GM23338 (cell line): ENCODE measurements around the gene TMEM141. TPM values are rescaled to one million over a fixed set of nuclear protein-coding genes. Genes with fewer than 3 reads are reported as not detected.
"Not testable (repeated sequence)": the region's sequence is repeated elsewhere in the genome, so short reads cannot be mapped to it uniquely, and the experiment has no call there.

Source experiments
- ATAC-seq: fragments of 200-7000 bp; cut with Tn5 transposase; 3 replicates; pipeline ENCODE4 v1.9.1; 2020
- DNase-seq: peaks from one replicate; pipeline ENCODE4 v3.0.0-alpha.2; 2015; ENCODE audit warnings: low spot score
- H2AFZ ChIP-seq: fragments of 200-600 bp; sonication (generic); 2 replicates; pipeline ENCODE4 v1.8.0; 2016; ENCODE audit warnings: antibody characterized with exemption, mild to moderate bottlenecking, moderate library complexity
- H3F3A ChIP-seq: fragments of 200-600 bp; sonication (generic); replicated peaks from 2 replicates; pipeline ENCODE4 v1.8.0; 2017; ENCODE audit warnings: antibody characterized with exemption, mixed run types, low read depth
- H3K27ac ChIP-seq: fragments of 200-600 bp; sonication (generic); 2 replicates; pipeline ENCODE4 v1.6.1; 2016; ENCODE audit warnings: low read depth
- H3K27me3 ChIP-seq: fragments of 200-600 bp; sonication (generic); 2 replicates; pipeline ENCODE4 v1.8.0; 2016; ENCODE audit warnings: mild to moderate bottlenecking, mixed run types, moderate library complexity; ENCODE audit not compliant: insufficient read depth
- H3K36me3 ChIP-seq: fragments of 200-600 bp; sonication (generic); 2 replicates; pipeline ENCODE4 v1.8.0; 2016; ENCODE audit warnings: mild to moderate bottlenecking; ENCODE audit not compliant: insufficient read depth
- H3K4me1 ChIP-seq: fragments of 200-600 bp; sonication (generic); 2 replicates; pipeline ENCODE4 v1.8.0; 2016; ENCODE audit warnings: mild to moderate bottlenecking, moderate library complexity; ENCODE audit not compliant: insufficient read depth
- H3K4me2 ChIP-seq: fragments of 200-600 bp; sonication (generic); 2 replicates; pipeline ENCODE4 v1.7.1; 2017; ENCODE audit warnings: mixed run types
- H3K4me3 ChIP-seq: fragments of 200-600 bp; sonication (generic); 2 replicates; pipeline ENCODE4 v1.6.1; 2016; ENCODE audit warnings: mixed run types
- H3K79me2 ChIP-seq: fragments of 200-600 bp; sonication (generic); replicated peaks from 2 replicates; pipeline ENCODE4 v1.8.0; 2017; ENCODE audit warnings: mild to moderate bottlenecking; ENCODE audit not compliant: insufficient read depth
- H3K9me2 ChIP-seq: fragments of 200-600 bp; sonication (generic); 2 replicates; pipeline ENCODE4 v1.8.0; 2017; ENCODE audit not compliant: insufficient read depth
- H4K20me1 ChIP-seq: fragments of 200-600 bp; sonication (generic); replicated peaks from 2 replicates; pipeline ENCODE4 v1.8.0; 2017; ENCODE audit warnings: mild to moderate bottlenecking; ENCODE audit not compliant: insufficient read depth
- H3K27ac Mint-ChIP-seq: 2 replicates; pipeline ENCODE4 v1.8.0; 2020; ENCODE audit warnings: inconsistent platforms, mild to moderate bottlenecking, moderate library complexity, mixed read lengths
- H3K27me3 Mint-ChIP-seq: 3 replicates; pipeline ENCODE4 v1.8.0; 2022; ENCODE audit warnings: low read depth, mild to moderate bottlenecking, moderate library complexity, mixed read lengths, inconsistent platforms; ENCODE audit not compliant: insufficient read depth, poor library complexity
- H3K36me3 Mint-ChIP-seq: 3 replicates; pipeline ENCODE4 v1.8.0; 2021; ENCODE audit warnings: low read depth, mild to moderate bottlenecking, inconsistent platforms, moderate library complexity, mixed read lengths
- H3K4me1 Mint-ChIP-seq: 3 replicates; pipeline ENCODE4 v1.8.0; 2020; ENCODE audit warnings: mild to moderate bottlenecking, inconsistent platforms, mixed read lengths
- H3K4me3 Mint-ChIP-seq: 3 replicates; pipeline ENCODE4 v1.8.0; 2021; ENCODE audit warnings: moderate library complexity, mild to moderate bottlenecking, inconsistent platforms, mixed read lengths
- H3K9me3 Mint-ChIP-seq: 3 replicates; pipeline ENCODE4 v1.8.0; 2020; ENCODE audit warnings: moderate library complexity, mild to moderate bottlenecking, inconsistent platforms, mixed read lengths
- POLR2AphosphoS5 ChIP-seq: IDR thresholded peaks from 2 replicates; pipeline ENCODE4 v1.6.1; 2016; ENCODE audit warnings: antibody characterized with exemption, low read depth
- ZNF114 ChIP-seq: fragments of 250-450 bp; sonication (Bioruptor Pico); IDR thresholded peaks from 2 replicates; pipeline ENCODE4 v1.5.0; 2020; ENCODE audit warnings: mild to moderate bottlenecking, moderate library complexity
- polyA plus RNA-seq: library from polyadenylated mRNA; unstranded; fragments of >200 nt; fragmentation: Nextera tagmentation; extraction: Ambion mirVana; gene quantifications from 2 replicates; pipeline ENCODE4 v1.2.1, GENCODE V29; 2016
- total RNA-seq: library from RNA; depleted of rRNA; stranded (reverse); fragments of >200 nt; shearing (Covaris generic); gene quantifications from 2 replicates; pipeline ENCODE4 v1.2.3, GENCODE V29; 2014
- TF ChIP-seq, protein P1 (sequence below): fragments of 250-450 bp; sonication (Bioruptor Pico); IDR thresholded peaks from 2 replicates; pipeline ENCODE4 v1.5.0; 2020; ENCODE audit warnings: mild to moderate bottlenecking, moderate library complexity
- TF ChIP-seq, protein P2 (sequence below), 2 experiments: fragments of 200-600 bp in 1 of 2; sonication (generic) in 1 of 2; conservative IDR thresholded peaks; 2 replicates each; pipeline versions ENCODE4 v1.5.1 to v1.6.1; 2016 to 2017; ENCODE audit warnings: antibody characterized with exemption in 2 of 2, low read depth in 2 of 2, mild to moderate bottlenecking in 2 of 2, moderate library complexity in 1 of 2

TMEM141 gene
- total and polyA plus RNA-seq, 2 experiments from 2014 or later = 71.4 to 90.5 TPM

DNA sequence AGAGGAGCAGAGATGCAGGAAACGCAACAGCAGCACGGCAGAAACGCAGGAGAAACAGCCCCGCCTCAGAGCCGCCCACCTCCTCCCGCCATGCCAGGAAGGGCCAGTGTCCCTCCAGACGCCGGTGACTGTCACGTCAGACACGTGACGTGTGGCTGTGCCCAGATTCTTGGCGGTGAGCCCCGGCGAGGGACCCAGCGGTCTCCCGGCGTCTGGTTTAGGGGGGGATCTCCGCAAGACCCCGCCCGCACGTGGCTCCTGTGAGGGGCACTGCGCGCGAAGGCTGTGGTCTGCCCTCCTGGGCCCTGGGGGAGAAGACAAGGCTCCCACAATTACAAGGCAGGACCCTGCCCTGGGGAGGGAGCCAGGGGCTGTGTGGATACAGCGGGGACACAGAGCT lies 30.7 kb upstream of the TMEM141 start:
- Histone ChIP-seq H3K36me3 (no peaks in the 10 kb centered on the region), H3K4me3 (no peak overlapping the region), H3K79me2 (no peaks in the 10 kb centered on the region), H3K9me2 (no peaks in the 10 kb centered on the region), H3K4me2 (no peak overlapping the region), H2AFZ (peak overlapping the region; percentile 32; the same call in 1 of the 2 replicates), H3K27me3 (no peaks in the 10 kb centered on the region), H3K4me1 (no peaks in the 10 kb centered on the region), H3K27ac (no peak overlapping the region), H4K20me1 (no peaks in the 10 kb centered on the region), H3F3A (0 out of 2 replicates have a peak, but pooled peaks cover 5% of the 10 kb centered on the region)
- no peak overlapping the region; the same call in 2 of the 3 replicates for H3K4me3 Mint-ChIP-seq
- no peak for TF ChIP-seq ZNF114 (CRISPR knock-in tag)
- no peak for TF ChIP-seq POLR2AphosphoS5
- TF ChIP-seq, protein P1, sequence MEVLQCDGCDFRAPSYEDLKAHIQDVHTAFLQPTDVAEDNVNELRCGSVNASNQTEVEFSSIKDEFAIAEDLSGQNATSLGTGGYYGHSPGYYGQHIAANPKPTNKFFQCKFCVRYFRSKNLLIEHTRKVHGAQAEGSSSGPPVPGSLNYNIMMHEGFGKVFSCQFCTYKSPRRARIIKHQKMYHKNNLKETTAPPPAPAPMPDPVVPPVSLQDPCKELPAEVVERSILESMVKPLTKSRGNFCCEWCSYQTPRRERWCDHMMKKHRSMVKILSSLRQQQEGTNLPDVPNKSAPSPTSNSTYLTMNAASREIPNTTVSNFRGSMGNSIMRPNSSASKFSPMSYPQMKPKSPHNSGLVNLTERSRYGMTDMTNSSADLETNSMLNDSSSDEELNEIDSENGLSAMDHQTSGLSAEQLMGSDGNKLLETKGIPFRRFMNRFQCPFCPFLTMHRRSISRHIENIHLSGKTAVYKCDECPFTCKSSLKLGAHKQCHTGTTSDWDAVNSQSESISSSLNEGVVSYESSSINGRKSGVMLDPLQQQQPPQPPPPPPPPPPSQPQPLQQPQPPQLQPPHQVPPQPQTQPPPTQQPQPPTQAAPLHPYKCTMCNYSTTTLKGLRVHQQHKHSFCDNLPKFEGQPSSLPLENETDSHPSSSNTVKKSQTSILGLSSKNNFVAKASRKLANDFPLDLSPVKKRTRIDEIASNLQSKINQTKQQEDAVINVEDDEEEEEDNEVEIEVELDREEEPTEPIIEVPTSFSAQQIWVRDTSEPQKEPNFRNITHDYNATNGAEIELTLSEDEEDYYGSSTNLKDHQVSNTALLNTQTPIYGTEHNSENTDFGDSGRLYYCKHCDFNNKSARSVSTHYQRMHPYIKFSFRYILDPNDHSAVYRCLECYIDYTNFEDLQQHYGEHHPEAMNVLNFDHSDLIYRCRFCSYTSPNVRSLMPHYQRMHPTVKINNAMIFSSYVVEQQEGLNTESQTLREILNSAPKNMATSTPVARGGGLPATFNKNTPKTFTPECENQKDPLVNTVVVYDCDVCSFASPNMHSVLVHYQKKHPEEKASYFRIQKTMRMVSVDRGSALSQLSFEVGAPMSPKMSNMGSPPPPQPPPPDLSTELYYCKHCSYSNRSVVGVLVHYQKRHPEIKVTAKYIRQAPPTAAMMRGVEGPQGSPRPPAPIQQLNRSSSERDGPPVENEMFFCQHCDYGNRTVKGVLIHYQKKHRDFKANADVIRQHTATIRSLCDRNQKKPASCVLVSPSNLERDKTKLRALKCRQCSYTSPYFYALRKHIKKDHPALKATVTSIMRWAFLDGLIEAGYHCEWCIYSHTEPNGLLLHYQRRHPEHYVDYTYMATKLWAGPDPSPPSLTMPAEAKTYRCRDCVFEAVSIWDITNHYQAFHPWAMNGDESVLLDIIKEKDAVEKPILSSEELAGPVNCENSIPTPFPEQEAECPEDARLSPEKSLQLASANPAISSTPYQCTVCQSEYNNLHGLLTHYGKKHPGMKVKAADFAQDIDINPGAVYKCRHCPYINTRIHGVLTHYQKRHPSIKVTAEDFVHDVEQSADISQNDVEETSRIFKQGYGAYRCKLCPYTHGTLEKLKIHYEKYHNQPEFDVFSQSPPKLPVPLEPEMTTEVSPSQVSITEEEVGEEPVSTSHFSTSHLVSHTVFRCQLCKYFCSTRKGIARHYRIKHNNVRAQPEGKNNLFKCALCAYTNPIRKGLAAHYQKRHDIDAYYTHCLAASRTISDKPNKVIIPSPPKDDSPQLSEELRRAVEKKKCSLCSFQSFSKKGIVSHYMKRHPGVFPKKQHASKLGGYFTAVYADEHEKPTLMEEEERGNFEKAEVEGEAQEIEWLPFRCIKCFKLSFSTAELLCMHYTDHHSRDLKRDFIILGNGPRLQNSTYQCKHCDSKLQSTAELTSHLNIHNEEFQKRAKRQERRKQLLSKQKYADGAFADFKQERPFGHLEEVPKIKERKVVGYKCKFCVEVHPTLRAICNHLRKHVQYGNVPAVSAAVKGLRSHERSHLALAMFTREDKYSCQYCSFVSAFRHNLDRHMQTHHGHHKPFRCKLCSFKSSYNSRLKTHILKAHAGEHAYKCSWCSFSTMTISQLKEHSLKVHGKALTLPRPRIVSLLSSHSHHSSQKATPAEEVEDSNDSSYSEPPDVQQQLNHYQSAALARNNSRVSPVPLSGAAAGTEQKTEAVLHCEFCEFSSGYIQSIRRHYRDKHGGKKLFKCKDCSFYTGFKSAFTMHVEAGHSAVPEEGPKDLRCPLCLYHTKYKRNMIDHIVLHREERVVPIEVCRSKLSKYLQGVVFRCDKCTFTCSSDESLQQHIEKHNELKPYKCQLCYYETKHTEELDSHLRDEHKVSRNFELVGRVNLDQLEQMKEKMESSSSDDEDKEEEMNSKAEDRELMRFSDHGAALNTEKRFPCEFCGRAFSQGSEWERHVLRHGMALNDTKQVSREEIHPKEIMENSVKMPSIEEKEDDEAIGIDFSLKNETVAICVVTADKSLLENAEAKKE = no peak
- H3K27me3 Mint-ChIP-seq = peaks cover 9% of the 10 kb centered on the region
- no peak overlapping the region for H3K27ac Mint-ChIP-seq
- DNase-seq (no peak), ATAC-seq (no peak)
- H3K4me1 Mint-ChIP-seq = peaks cover 13% of the 10 kb centered on the region
- peaks cover 11% of the 10 kb centered on the region for H3K9me3 Mint-ChIP-seq
- no peaks in the 10 kb centered on the region for H3K36me3 Mint-ChIP-seq

DNA sequence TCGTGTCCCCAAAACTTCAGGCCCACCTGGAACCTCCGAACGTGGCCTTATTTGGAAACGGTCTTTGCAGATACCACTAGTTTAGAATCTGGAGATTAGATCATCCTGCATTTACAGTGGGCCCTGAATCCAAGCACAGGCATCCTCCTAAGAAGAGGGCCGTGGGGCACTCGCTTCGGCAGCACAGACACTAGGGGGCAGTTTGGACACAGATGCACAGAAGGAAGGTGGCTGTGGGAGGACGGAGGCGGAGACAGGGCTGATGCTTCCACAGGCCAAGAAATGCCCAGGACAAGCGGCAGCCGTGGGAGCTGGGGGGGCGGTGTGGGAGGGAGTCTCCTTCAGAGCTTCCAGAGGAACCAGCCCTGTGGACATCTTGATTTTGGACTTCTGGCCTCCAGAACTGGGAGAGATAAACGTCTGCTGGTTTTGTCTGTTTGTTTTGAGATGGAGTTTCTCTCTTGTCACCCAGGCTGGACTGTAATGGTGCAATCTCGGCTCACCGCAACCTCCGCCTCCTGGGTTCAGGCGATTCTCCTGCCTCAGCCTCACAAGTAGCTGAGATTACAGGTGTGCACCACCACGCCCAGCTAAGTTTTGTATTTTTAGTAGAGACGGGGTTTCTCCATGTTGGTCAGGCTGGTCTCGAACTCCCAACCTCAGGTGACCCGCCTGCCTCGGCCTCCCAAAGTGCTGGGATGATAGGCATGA lies 30.2 kb upstream of the TMEM141 start:
- not testable (repeated sequence) for H3K36me3 Mint-ChIP-seq

More for the DNA sequence above, 30.2 kb upstream of the TMEM141 start:
- not testable (repeated sequence) for H3K4me1 ChIP-seq, H3K36me3 ChIP-seq, H3K27ac ChIP-seq, H3K27me3 Mint-ChIP-seq, H3F3A ChIP-seq, H3K4me3 Mint-ChIP-seq, H4K20me1 ChIP-seq, H3K79me2 ChIP-seq, H3K4me3 ChIP-seq, H3K4me2 ChIP-seq, H3K9me2 ChIP-seq, H3K27ac Mint-ChIP-seq, H3K9me3 Mint-ChIP-seq, H3K27me3 ChIP-seq
- DNase-seq = peak; percentile 62
- H3K4me1 Mint-ChIP-seq = peaks cover 13% of the 10 kb centered on the region
- TF ChIP-seq, protein P2, sequence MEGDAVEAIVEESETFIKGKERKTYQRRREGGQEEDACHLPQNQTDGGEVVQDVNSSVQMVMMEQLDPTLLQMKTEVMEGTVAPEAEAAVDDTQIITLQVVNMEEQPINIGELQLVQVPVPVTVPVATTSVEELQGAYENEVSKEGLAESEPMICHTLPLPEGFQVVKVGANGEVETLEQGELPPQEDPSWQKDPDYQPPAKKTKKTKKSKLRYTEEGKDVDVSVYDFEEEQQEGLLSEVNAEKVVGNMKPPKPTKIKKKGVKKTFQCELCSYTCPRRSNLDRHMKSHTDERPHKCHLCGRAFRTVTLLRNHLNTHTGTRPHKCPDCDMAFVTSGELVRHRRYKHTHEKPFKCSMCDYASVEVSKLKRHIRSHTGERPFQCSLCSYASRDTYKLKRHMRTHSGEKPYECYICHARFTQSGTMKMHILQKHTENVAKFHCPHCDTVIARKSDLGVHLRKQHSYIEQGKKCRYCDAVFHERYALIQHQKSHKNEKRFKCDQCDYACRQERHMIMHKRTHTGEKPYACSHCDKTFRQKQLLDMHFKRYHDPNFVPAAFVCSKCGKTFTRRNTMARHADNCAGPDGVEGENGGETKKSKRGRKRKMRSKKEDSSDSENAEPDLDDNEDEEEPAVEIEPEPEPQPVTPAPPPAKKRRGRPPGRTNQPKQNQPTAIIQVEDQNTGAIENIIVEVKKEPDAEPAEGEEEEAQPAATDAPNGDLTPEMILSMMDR (conservative IDR thresholded peaks at IDR 0.05; ENCODE audit: low read depth in 2 of 2) = peak; percentile 54 to 75
- peak overlapping the region; percentile 32; the same call in 1 of the 2 replicates for H2AFZ ChIP-seq
- ATAC-seq = peak; percentile 24
